Measurements from ENCODE around the gene RORC.
"Not testable (repeated sequence)": the region's sequence is repeated elsewhere in the genome, so short reads cannot be mapped to it uniquely, and the experiment has no call there.

RORC gene

GRCh38 chr1:151831605-151832004 lies at the start of gene RORC:
Gene RORC (minus strand): TSS chr1:151831802. CDS start chr1:151831764, 38 bp downstream.
- DNase-seq (ENCODE audit: low spot score): no peak

GRCh38 chr1:151875419-151876097 lies 44.0 kb upstream of the RORC start:
- no peak for DNase-seq (ENCODE audit: low spot score)

- DNase-seq (ENCODE audit: low spot score): not testable (repeated sequence)
These were observed 41.2 kb upstream of the RORC start for GRCh38 chr1:151872776-151873175.

- DNase-seq (ENCODE audit: low spot score): no peak
These were observed 39.9 kb upstream of the RORC start for GRCh38 chr1:151871284-151872030.

- no peak for DNase-seq (ENCODE audit: low spot score)
These were observed 36.9 kb upstream of the RORC start for GRCh38 chr1:151868486-151868885.

GRCh38 chr1:151867765-151868411 lies 36.3 kb upstream of the RORC start:
- DNase-seq (ENCODE audit: low spot score): no peak

GRCh38 chr1:151867321-151867720 lies 35.7 kb upstream of the RORC start:
- DNase-seq (ENCODE audit: low spot score): no peak

- DNase-seq (ENCODE audit: low spot score): no peak
These were observed 32.8 kb upstream of the RORC start for GRCh38 chr1:151864411-151864810.

GRCh38 chr1:151862604-151863003 lies 31.0 kb upstream of the RORC start:
- no peak for DNase-seq (ENCODE audit: low spot score)

- no peak for DNase-seq (ENCODE audit: low spot score)
These were observed 29.0 kb upstream of the RORC start for GRCh38 chr1:151860504-151861187.

GRCh38 chr1:151859891-151860293 lies 28.3 kb upstream of the RORC start:
- DNase-seq (ENCODE audit: low spot score): no peak

- no peak for DNase-seq (ENCODE audit: low spot score)
These were observed 27.5 kb upstream of the RORC start for GRCh38 chr1:151858886-151859665.

GRCh38 chr1:151858030-151858746 lies 26.6 kb upstream of the RORC start:
- DNase-seq (ENCODE audit: low spot score): no peak

GRCh38 chr1:151855933-151856332 lies 24.3 kb upstream of the RORC start:
- no peak for DNase-seq (ENCODE audit: low spot score)

- not testable (repeated sequence) for DNase-seq (ENCODE audit: low spot score)
These were observed 23.9 kb upstream of the RORC start for GRCh38 chr1:151855516-151855915.

GRCh38 chr1:151854658-151855057 lies 23.1 kb upstream of the RORC start:
- no peak for DNase-seq (ENCODE audit: low spot score)

GRCh38 chr1:151853411-151853943 lies 21.9 kb upstream of the RORC start, which contains the start of gene THEM5:
Gene THEM5 (minus strand): TSS chr1:151853712. CDS start chr1:151853565, 147 bp downstream.
- DNase-seq (ENCODE audit: low spot score): no peak

- no peak for DNase-seq (ENCODE audit: low spot score)
These were observed 21.1 kb upstream of the RORC start for GRCh38 chr1:151852733-151853132.

GRCh38 chr1:151851886-151852285 lies 20.3 kb upstream of the RORC start:
- DNase-seq (ENCODE audit: low spot score): no peak

- DNase-seq (ENCODE audit: low spot score): no peak
These were observed 18.3 kb upstream of the RORC start for GRCh38 chr1:151849871-151850270.

- DNase-seq (ENCODE audit: low spot score): no peak
These were observed 17.5 kb upstream of the RORC start for GRCh38 chr1:151849126-151849525.
